DOHH2 (cell line): ENCODE measurements around the gene MAML2.

ENCODE experiments used
- H3F3A ChIP-seq: fragments of 200-600 bp; sonication (generic), shearing (Covaris generic); 2 replicates; pipeline ENCODE4 v1.6.0; 2016; ENCODE audit warnings: antibody characterized with exemption, mild to moderate bottlenecking; ENCODE audit not compliant: control insufficient read depth, insufficient read depth
- H3K27ac ChIP-seq: fragments of 200-600 bp; sonication (generic); 2 replicates; pipeline ENCODE4 v1.5.1; 2014; ENCODE audit warnings: low read depth, mild to moderate bottlenecking, low read length, moderate library complexity
- H3K27me3 ChIP-seq: fragments of 200-600 bp; sonication (generic); 2 replicates; pipeline ENCODE4 v1.6.1; 2014; ENCODE audit warnings: mild to moderate bottlenecking, low read length, mixed read lengths; ENCODE audit not compliant: control insufficient read depth
- H3K36me3 ChIP-seq: fragments of 200-600 bp; sonication (generic); 2 replicates; pipeline ENCODE4 v1.6.1; 2014; ENCODE audit warnings: mild to moderate bottlenecking, low read length, moderate library complexity, mixed read lengths; ENCODE audit not compliant: control insufficient read depth
- H3K4me1 ChIP-seq: fragments of 200-600 bp; sonication (generic); 2 replicates; pipeline ENCODE4 v1.6.1; 2014; ENCODE audit warnings: mild to moderate bottlenecking, low read length, mixed read lengths; ENCODE audit not compliant: control insufficient read depth
- H3K4me2 ChIP-seq: fragments of 200-600 bp; sonication (generic); 2 replicates; pipeline ENCODE4 v1.6.0; 2014; ENCODE audit warnings: mild to moderate bottlenecking, low read length, moderate library complexity
- H3K4me3 ChIP-seq: fragments of 200-600 bp; sonication (generic); 2 replicates; pipeline ENCODE4 v1.5.1; 2014; ENCODE audit warnings: mild to moderate bottlenecking, low read length, mixed read lengths
- H3K79me2 ChIP-seq: fragments of 200-600 bp; sonication (generic); 2 replicates; pipeline ENCODE4 v1.6.1; 2014; ENCODE audit warnings: mild to moderate bottlenecking, low read length, mixed read lengths; ENCODE audit not compliant: control insufficient read depth
- H3K9me2 ChIP-seq: fragments of 200-600 bp; sonication (generic); replicated peaks from 2 replicates; pipeline ENCODE4 v1.6.1; 2014; ENCODE audit warnings: mild to moderate bottlenecking, low read length, mixed read lengths; ENCODE audit not compliant: control insufficient read depth
- H3K9me3 ChIP-seq: fragments of 200-600 bp; sonication (generic); 2 replicates; pipeline ENCODE4 v1.6.1; 2014; ENCODE audit warnings: antibody characterized with exemption, low read length, mixed read lengths; ENCODE audit not compliant: control insufficient read depth, insufficient read depth
- H4K20me1 ChIP-seq: fragments of 200-600 bp; sonication (generic); 2 replicates; pipeline ENCODE4 v1.6.0; 2014; ENCODE audit warnings: low read depth, mild to moderate bottlenecking, antibody characterized with exemption, low read length, moderate library complexity; ENCODE audit not compliant: control insufficient read depth, insufficient read depth
- CTCF ChIP-seq: fragments of 200-600 bp; sonication (generic); IDR thresholded peaks from one replicate; pipeline ENCODE4 v1.5.1; 2014; ENCODE audit warnings: antibody characterized with exemption, mild to moderate bottlenecking, low read depth, low read length; ENCODE audit not compliant: poor library complexity, severe bottlenecking
- EZH2phosphoT487 ChIP-seq: fragments of 200-600 bp; sonication (generic); IDR thresholded peaks from 2 replicates; pipeline ENCODE4 v1.6.1; 2017; ENCODE audit warnings: borderline replicate concordance, mild to moderate bottlenecking, antibody characterized with exemption, low read length, moderate library complexity, mixed read lengths

MAML2 gene

GRCh38 chr11:96329855-96330510, 13.0 kb downstream of the MAML2 start:
- Histone ChIP-seq H3K79me2 (no peaks in the 10 kb centered on the region), H3K27me3 (no peaks in the 10 kb centered on the region), H3K9me2 (no peaks in the 10 kb centered on the region), H3K4me1 (no peaks in the 10 kb centered on the region), H3K4me3 (no peak overlapping the region), H4K20me1 (no peaks in the 10 kb centered on the region), H3K27ac (no peak overlapping the region), H3K9me3 (no peaks in the 10 kb centered on the region), H3K4me2 (no peak overlapping the region), H3F3A (no peaks in the 10 kb centered on the region), H3K36me3 (no peaks in the 10 kb centered on the region)
- TF ChIP-seq EZH2phosphoT487 (no peak), CTCF (no peak)

- no peak overlapping the region for H3K27ac ChIP-seq
- no peaks in the 10 kb centered on the region for H3F3A ChIP-seq
- no peaks in the 10 kb centered on the region for H3K4me1 ChIP-seq
- H3K4me2 ChIP-seq, result no peak overlapping the region
- H3K27me3 ChIP-seq, result no peaks in the 10 kb centered on the region
- no peaks in the 10 kb centered on the region for H3K9me3 ChIP-seq
- TF ChIP-seq CTCF (no peak), EZH2phosphoT487 (no peak)
- H3K4me3 ChIP-seq, result no peak overlapping the region
- no peaks in the 10 kb centered on the region for H3K79me2 ChIP-seq
- H4K20me1 ChIP-seq, result no peaks in the 10 kb centered on the region
- H3K9me2 ChIP-seq, result no peaks in the 10 kb centered on the region
- no peaks in the 10 kb centered on the region for H3K36me3 ChIP-seq
Measured at GRCh38 chr11:96329419-96329818, 13.6 kb downstream of the MAML2 start.

GRCh38 chr11:96328395-96329010, 14.5 kb downstream of the MAML2 start:
- no peak overlapping the region for H3K4me2 ChIP-seq
- no peaks in the 10 kb centered on the region for H3F3A ChIP-seq
- H3K79me2 ChIP-seq, result no peaks in the 10 kb centered on the region
- H3K9me2 ChIP-seq, result no peaks in the 10 kb centered on the region
- no peak overlapping the region for H3K4me3 ChIP-seq
- H3K27me3 ChIP-seq, result no peaks in the 10 kb centered on the region
- H3K27ac ChIP-seq, result no peak overlapping the region
- no peaks in the 10 kb centered on the region for H3K9me3 ChIP-seq
- no peaks in the 10 kb centered on the region for H3K4me1 ChIP-seq
- H3K36me3 ChIP-seq, result no peaks in the 10 kb centered on the region
- TF ChIP-seq CTCF (no peak), EZH2phosphoT487 (no peak)
- H4K20me1 ChIP-seq, result no peaks in the 10 kb centered on the region
